ENCODE results near the gene SLC25A38. TPM values are rescaled to one million over a fixed set of nuclear protein-coding genes. Genes with fewer than 3 reads are reported as not detected.
"Not testable (repeated sequence)": the region's sequence is repeated elsewhere in the genome, so short reads cannot be mapped to it uniquely, and the experiment has no call there.

The SLC25A38 gene
- total and polyA plus RNA-seq, 2 donors from 2014 or later, result 24.9 to 42.3 TPM

- FAIRE-seq, result no peak
- Histone ChIP-seq H3K9ac (ENCODE audit: low read length in 3 of 3) (no peak overlapping the region), H3K27me3 (ENCODE audit: control insufficient read depth, insufficient read depth, low read length) (no peaks in the 10 kb centered on the region), H3K4me3 (ENCODE audit: low read length in 3 of 3) (no peak overlapping the region), H3K9me3 (ENCODE audit: control insufficient read depth in 2 of 3, insufficient read depth in 1 of 3, low read length in 3 of 3) (no peaks in the 10 kb centered on the region), H3K36me3 (ENCODE audit: control insufficient read depth in 2 of 3, insufficient read depth in 3 of 3, low read length in 3 of 3) (no peaks in the 10 kb centered on the region), H3K4me1 (ENCODE audit: control insufficient read depth in 2 of 3, insufficient read depth in 2 of 3, low read depth in 1 of 3, low read length in 3 of 3) (no peaks in the 10 kb centered on the region), H3K27ac (ENCODE audit: low read depth in 2 of 2, low read length in 2 of 2) (no peak overlapping the region)
- TF ChIP-seq, protein P1, sequence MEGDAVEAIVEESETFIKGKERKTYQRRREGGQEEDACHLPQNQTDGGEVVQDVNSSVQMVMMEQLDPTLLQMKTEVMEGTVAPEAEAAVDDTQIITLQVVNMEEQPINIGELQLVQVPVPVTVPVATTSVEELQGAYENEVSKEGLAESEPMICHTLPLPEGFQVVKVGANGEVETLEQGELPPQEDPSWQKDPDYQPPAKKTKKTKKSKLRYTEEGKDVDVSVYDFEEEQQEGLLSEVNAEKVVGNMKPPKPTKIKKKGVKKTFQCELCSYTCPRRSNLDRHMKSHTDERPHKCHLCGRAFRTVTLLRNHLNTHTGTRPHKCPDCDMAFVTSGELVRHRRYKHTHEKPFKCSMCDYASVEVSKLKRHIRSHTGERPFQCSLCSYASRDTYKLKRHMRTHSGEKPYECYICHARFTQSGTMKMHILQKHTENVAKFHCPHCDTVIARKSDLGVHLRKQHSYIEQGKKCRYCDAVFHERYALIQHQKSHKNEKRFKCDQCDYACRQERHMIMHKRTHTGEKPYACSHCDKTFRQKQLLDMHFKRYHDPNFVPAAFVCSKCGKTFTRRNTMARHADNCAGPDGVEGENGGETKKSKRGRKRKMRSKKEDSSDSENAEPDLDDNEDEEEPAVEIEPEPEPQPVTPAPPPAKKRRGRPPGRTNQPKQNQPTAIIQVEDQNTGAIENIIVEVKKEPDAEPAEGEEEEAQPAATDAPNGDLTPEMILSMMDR (IDR thresholded peaks at IDR 0.05; ENCODE audit: borderline replicate concordance, extremely low read depth, insufficient read depth), result no peak
- DNase-seq, result no peak
- intact Hi-C loops (cut with DNase I), result no loop called here
Measured at GRCh38 chr3:39349080-39349479, 34.1 kb upstream of the SLC25A38 start.

- TF ChIP-seq, protein P1 (IDR thresholded peaks at IDR 0.05; ENCODE audit: borderline replicate concordance, extremely low read depth, insufficient read depth), result no peak
- intact Hi-C loops (cut with DNase I), result no loop called here
- no peaks in the 10 kb centered on the region for H3K4me1 ChIP-seq (ENCODE audit: control insufficient read depth in 2 of 3, insufficient read depth in 2 of 3, low read depth in 1 of 3, low read length in 3 of 3)
- FAIRE-seq (no peak), DNase-seq (no peak)
- no peaks in the 10 kb centered on the region for H3K27me3 ChIP-seq (ENCODE audit: control insufficient read depth, insufficient read depth, low read length)
- H3K9ac ChIP-seq (ENCODE audit: low read length in 3 of 3), result no peak overlapping the region
- no peaks in the 10 kb centered on the region for H3K36me3 ChIP-seq (ENCODE audit: control insufficient read depth in 2 of 3, insufficient read depth in 3 of 3, low read length in 3 of 3)
- no peaks in the 10 kb centered on the region for H3K9me3 ChIP-seq (ENCODE audit: control insufficient read depth in 2 of 3, insufficient read depth in 1 of 3, low read length in 3 of 3)
- H3K27ac ChIP-seq (ENCODE audit: low read depth in 2 of 2, low read length in 2 of 2), result no peak overlapping the region
- H3K4me3 ChIP-seq (ENCODE audit: low read length in 3 of 3), result no peak overlapping the region
Measured at GRCh38 chr3:39350714-39351113, 32.5 kb upstream of the SLC25A38 start.

DNA sequence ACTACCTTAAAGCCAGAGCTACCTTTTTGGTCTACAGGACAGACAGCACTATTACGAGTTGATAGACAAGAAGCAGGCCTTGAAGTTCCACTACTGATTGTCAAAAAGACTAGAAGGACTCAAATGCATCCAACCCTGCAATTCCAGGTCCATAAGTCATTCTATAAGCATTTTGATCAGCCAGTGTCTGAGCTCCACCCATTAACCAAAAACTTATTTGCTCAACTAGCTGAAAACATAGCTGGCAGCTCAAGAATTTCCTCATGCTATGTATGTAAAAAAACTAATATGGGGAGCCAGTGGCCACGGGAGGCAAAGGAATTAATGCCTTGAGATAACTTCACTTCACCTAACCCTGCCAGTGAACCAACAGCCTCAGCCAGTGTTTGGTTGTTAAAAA, 32.0 kb upstream of the SLC25A38 start:
- H3K9me3 ChIP-seq (ENCODE audit: control insufficient read depth in 2 of 3, insufficient read depth in 1 of 3, low read length in 3 of 3); H3K27me3 ChIP-seq (ENCODE audit: control insufficient read depth, insufficient read depth, low read length); H3K36me3 ChIP-seq (ENCODE audit: control insufficient read depth in 2 of 3, insufficient read depth in 3 of 3, low read length in 3 of 3); H3K4me1 ChIP-seq (ENCODE audit: control insufficient read depth in 2 of 3, insufficient read depth in 2 of 3, low read depth in 1 of 3, low read length in 3 of 3); DNase-seq; intact Hi-C loops (cut with DNase I); H3K4me3 ChIP-seq (ENCODE audit: low read length in 3 of 3); FAIRE-seq; H3K27ac ChIP-seq (ENCODE audit: low read depth in 2 of 2, low read length in 2 of 2); H3K9ac ChIP-seq (ENCODE audit: low read length in 3 of 3): not testable (repeated sequence)

DNA sequence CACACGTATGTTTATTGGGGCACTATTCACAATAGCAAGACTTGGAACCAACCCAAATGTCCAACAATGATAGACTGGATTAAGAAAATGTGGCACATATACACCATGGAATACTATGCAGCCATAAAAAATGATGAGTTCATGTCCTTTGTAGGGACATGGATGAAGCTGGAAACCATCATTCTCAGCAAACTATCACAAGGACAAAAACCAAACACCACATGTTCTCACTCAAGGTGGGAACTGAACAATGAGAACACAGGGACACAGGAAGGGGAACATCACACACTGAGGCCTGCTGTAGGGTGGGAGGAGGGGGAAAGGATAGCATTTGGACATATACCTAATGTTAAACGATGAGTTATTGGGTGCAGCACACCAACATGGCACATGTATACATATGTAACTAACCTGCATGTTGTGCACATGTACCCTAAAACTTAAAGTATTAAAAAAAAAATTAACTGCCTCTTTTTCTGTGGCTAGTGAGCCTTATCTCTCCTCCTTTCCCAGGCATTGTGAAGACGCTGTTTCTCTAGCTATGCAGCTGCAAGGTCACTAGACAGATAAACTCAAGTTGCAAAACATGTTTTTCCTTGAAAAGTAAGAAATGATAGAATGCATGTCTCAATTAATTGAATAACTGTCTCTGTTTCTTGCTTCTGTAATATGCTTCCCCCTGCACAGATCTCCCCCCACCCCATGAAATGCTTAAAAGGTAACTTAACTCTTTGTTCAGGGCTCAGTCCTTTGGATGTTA, 29.8 kb upstream of the SLC25A38 start:
- H3K4me3 ChIP-seq (ENCODE audit: low read length in 3 of 3); H3K27me3 ChIP-seq (ENCODE audit: control insufficient read depth, insufficient read depth, low read length); H3K27ac ChIP-seq (ENCODE audit: low read depth in 2 of 2, low read length in 2 of 2); H3K4me1 ChIP-seq (ENCODE audit: control insufficient read depth in 2 of 3, insufficient read depth in 2 of 3, low read depth in 1 of 3, low read length in 3 of 3); DNase-seq; intact Hi-C loops (cut with DNase I); H3K9ac ChIP-seq (ENCODE audit: low read length in 3 of 3); H3K9me3 ChIP-seq (ENCODE audit: control insufficient read depth in 2 of 3, insufficient read depth in 1 of 3, low read length in 3 of 3); FAIRE-seq; H3K36me3 ChIP-seq (ENCODE audit: control insufficient read depth in 2 of 3, insufficient read depth in 3 of 3, low read length in 3 of 3): not testable (repeated sequence)

Data from kidney (tissue), 14 donors.